B cell (primary cell): ENCODE results near the gene SYNPO. TPM values are rescaled to one million over a fixed set of nuclear protein-coding genes. Genes with fewer than 3 reads are reported as not detected.

Experiments
- ATAC-seq: fragments of 200-7000 bp; cut with Tn5 transposase; one replicate; pipeline ENCODE4 v1.10.0; 2021; ENCODE audit warnings: low read depth, mild to moderate bottlenecking, moderate number of reproducible peaks, moderate library complexity
- CTCF ChIA-PET: fragments of 350-600 bp; sonication (Branson Sonifier 250); formaldehyde crosslinking; loops from one replicate; lab custom pipeline; 2021; ENCODE audit warnings: antibody characterized with exemption, inconsistent platforms; lab: Charles Lee
- POLR2A ChIA-PET: fragments of 350-600 bp; sonication (Branson Sonifier 250); formaldehyde crosslinking; loops from one replicate; lab custom pipeline; 2021; ENCODE audit warnings: antibody characterized with exemption; lab: Charles Lee
- DNase-seq: peaks from one replicate; pipeline ENCODE4 v3.0.0; 2013
- H2AFZ ChIP-seq: 2 replicates; pipeline ENCODE4 v1.6.1; 2012; ENCODE audit warnings: mild to moderate bottlenecking, low read depth, low read length; ENCODE audit not compliant: insufficient read depth, poor library complexity, severe bottlenecking
- H3K27ac ChIP-seq, 2 donors: 1 replicate in 1 of 2; 2 replicates in 1 of 2; pipeline ENCODE4 v1.5.1; 2012 to 2013; ENCODE audit warnings: low read length in 2 of 2, mild to moderate bottlenecking in 2 of 2, moderate library complexity in 1 of 2
- H3K27me3 ChIP-seq, 4 experiments: fragments of 200-600 bp in 1 of 4; sonication (generic) in 1 of 4; replicated peaks in 1 of 4; 1 replicate in 2 of 4; 2 replicates in 2 of 4; pipeline versions ENCODE4 v1.6.1 to v1.7.0; 2013 to 2016; ENCODE audit warnings: low read length in 3 of 4, mild to moderate bottlenecking in 2 of 4, mixed read lengths in 1 of 4, moderate library complexity in 1 of 4; ENCODE audit not compliant: insufficient read depth in 4 of 4, control insufficient read depth in 3 of 4; ENCODE audit errors: control extremely low read depth in 1 of 4
- H3K36me3 ChIP-seq, 2 experiments: replicated peaks in 1 of 2; 1 replicate in 1 of 2; 2 replicates in 1 of 2; pipeline versions ENCODE4 v1.6.1 to v1.7.1; 2013; ENCODE audit warnings: low read length in 1 of 2; ENCODE audit not compliant: insufficient read depth in 2 of 2, control insufficient read depth in 1 of 2; ENCODE audit errors: control extremely low read depth in 1 of 2, extremely low read depth in 1 of 2
- H3K4me1 ChIP-seq, 2 donors: fragments of 200-600 bp in 1 of 2; sonication (generic) in 1 of 2; 1 replicate in 1 of 2; 2 replicates in 1 of 2; pipeline versions ENCODE4 v1.5.1 to v1.6.1; 2013 to 2017; ENCODE audit warnings: low read length in 2 of 2; ENCODE audit not compliant: control insufficient read depth in 2 of 2, insufficient read depth in 2 of 2
- H3K4me2 ChIP-seq: replicated peaks from 2 replicates; pipeline ENCODE3; 2012; ENCODE audit warnings: mild to moderate bottlenecking, low read depth, low read length; ENCODE audit not compliant: poor library complexity, severe bottlenecking
- H3K4me3 ChIP-seq, 5 experiments: fragments of 200-600 bp in 1 of 5; sonication (generic) in 1 of 5; 1 replicate in 3 of 5; 2 replicates in 2 of 5; pipeline versions ENCODE4 v1.5.1 to v1.7.0; 2011 to 2016; ENCODE audit warnings: low read length in 4 of 5, mild to moderate bottlenecking in 4 of 5, low read depth in 2 of 5, control low read depth in 1 of 5, moderate library complexity in 1 of 5; ENCODE audit not compliant: insufficient read depth in 1 of 5; ENCODE audit errors: control extremely low read depth in 1 of 5, extremely low read depth in 1 of 5
- H3K79me2 ChIP-seq: fragments of 200-600 bp; sonication (generic); one replicate; pipeline ENCODE4 v1.6.0; 2016; ENCODE audit warnings: low read length; ENCODE audit not compliant: control insufficient read depth, insufficient read depth
- H3K9ac ChIP-seq: fragments of 200-600 bp; sonication (generic); 2 replicates; pipeline ENCODE4 v1.6.1; 2017; ENCODE audit warnings: mild to moderate bottlenecking, low read length, moderate library complexity
- H3K9me3 ChIP-seq, 3 donors: one replicate each; pipeline versions ENCODE4 v1.6.1 to v1.7.1; 2013; ENCODE audit warnings: low read length in 2 of 3; ENCODE audit not compliant: control insufficient read depth in 2 of 3, insufficient read depth in 1 of 3; ENCODE audit errors: control extremely low read depth in 1 of 3
- H4K20me1 ChIP-seq: 2 replicates; pipeline ENCODE4 v1.6.0; 2012; ENCODE audit warnings: mild to moderate bottlenecking, low read length; ENCODE audit not compliant: insufficient read depth, control insufficient read depth, poor library complexity, severe bottlenecking
- H3K27ac Mint-ChIP-seq: one replicate; pipeline ENCODE4 v1.8.0; 2021; ENCODE audit warnings: mixed read lengths
- H3K27me3 Mint-ChIP-seq: one replicate; pipeline ENCODE4 v1.8.0; 2021; ENCODE audit warnings: mixed read lengths
- H3K4me1 Mint-ChIP-seq: one replicate; pipeline ENCODE4 v1.8.0; 2021; ENCODE audit warnings: mixed read lengths
- H3K4me3 Mint-ChIP-seq: one replicate; pipeline ENCODE4 v1.8.0; 2021; ENCODE audit warnings: mixed read lengths
- H3K9me3 Mint-ChIP-seq: one replicate; pipeline ENCODE4 v1.8.0; 2022; ENCODE audit warnings: mixed read lengths; ENCODE audit not compliant: insufficient read depth
- EZH2 ChIP-seq: IDR thresholded peaks from 2 replicates; pipeline ENCODE4 v1.6.1; 2012; ENCODE audit warnings: borderline replicate concordance, low read depth, mild to moderate bottlenecking, moderate library complexity, low read length; ENCODE audit not compliant: insufficient read depth, poor library complexity, severe bottlenecking
- WGBS: methylation state at CpG from one replicate; pipeline ENCODE4 v1.1.5; 2013; ENCODE audit warnings: missing lambda C conversion rate; ENCODE audit not compliant: insufficient coverage; 5-methylcytosine and 5-hydroxymethylcytosine counted together
- intact Hi-C: fragments of 100-400 bp; cut with micrococcal nuclease; formaldehyde crosslinking; loops from one replicate; pipeline ENCODE4 v1.10.0; 2022
- polyA plus RNA-seq: library from polyadenylated mRNA; depleted of rRNA; stranded (reverse); fragments of >200 nt; gene quantifications from 2 replicates; pipeline ENCODE4 v1.2.3, GENCODE V29; 2012
- total RNA-seq, 2 donors: library from RNA; stranded (reverse); fragments of 120-200 nt in 1 of 2; gene quantifications; 1 replicate in 1 of 2; 2 replicates in 1 of 2; pipeline versions ENCODE4 v1.2.3 to v1.2.4, GENCODE V29; 2013 to 2022
- TF ChIP-seq, protein P1 (sequence below): fragments of 200-600 bp; IDR thresholded peaks from one replicate; pipeline ENCODE4 v1.8.0; 2022; ENCODE audit warnings: antibody characterized with exemption, mild to moderate bottlenecking

The SYNPO gene
- total and polyA plus RNA-seq, 2 donors (not counting 1 experiment from before 2014, with no cell fraction given), result 13.2 to 16.8 TPM

DNA sequence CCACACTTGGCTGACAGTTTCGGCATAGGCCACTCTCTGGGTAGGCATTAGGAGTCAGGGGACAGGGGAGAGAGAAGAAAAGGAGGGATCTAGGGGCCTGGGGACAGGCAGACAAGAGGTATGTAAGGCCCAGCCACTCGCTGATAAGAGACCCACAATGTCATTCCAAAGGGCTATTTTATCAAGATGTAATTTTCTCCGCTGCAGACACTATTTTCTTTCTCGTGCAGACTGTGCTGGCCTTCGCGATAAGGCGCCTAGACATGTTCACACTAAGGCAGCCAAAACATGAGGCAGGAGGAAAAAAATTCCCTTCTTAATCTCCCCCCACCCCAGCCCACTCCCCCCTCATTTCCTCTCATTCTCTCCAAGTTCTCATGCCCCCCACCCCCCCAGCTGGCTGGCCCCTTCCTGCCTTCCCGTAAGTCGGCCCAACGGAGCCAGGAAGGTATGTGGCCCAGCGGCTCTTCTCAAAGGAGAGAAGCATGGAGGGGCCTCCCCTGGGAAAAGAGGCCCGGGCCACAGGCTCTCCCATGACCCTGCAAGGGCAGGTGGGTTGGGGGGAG is 44.9 kb upstream of the SYNPO start:
- 69% methylated on average over 8 of the region's 12 CpGs for WGBS
- H3K4me2 ChIP-seq, result no peak overlapping the region
- no peak overlapping the region for H3K27ac ChIP-seq
- DNase-seq (no peak), ATAC-seq (no peak)
- intact Hi-C loops, result no loop called here
- no peak overlapping the region for H3K4me3 ChIP-seq
- H2AFZ ChIP-seq, result no peak overlapping the region
- no peaks in the 10 kb centered on the region for H3K36me3 ChIP-seq
- ChIA-PET POLR2A (no interaction called here), CTCF (no interaction called here)
- no peaks in the 10 kb centered on the region for H3K4me1 ChIP-seq
- H4K20me1 ChIP-seq, result no peaks in the 10 kb centered on the region
- H3K9me3 Mint-ChIP-seq, result no peaks in the 10 kb centered on the region
- no peak for TF ChIP-seq EZH2
- TF ChIP-seq, protein P1, sequence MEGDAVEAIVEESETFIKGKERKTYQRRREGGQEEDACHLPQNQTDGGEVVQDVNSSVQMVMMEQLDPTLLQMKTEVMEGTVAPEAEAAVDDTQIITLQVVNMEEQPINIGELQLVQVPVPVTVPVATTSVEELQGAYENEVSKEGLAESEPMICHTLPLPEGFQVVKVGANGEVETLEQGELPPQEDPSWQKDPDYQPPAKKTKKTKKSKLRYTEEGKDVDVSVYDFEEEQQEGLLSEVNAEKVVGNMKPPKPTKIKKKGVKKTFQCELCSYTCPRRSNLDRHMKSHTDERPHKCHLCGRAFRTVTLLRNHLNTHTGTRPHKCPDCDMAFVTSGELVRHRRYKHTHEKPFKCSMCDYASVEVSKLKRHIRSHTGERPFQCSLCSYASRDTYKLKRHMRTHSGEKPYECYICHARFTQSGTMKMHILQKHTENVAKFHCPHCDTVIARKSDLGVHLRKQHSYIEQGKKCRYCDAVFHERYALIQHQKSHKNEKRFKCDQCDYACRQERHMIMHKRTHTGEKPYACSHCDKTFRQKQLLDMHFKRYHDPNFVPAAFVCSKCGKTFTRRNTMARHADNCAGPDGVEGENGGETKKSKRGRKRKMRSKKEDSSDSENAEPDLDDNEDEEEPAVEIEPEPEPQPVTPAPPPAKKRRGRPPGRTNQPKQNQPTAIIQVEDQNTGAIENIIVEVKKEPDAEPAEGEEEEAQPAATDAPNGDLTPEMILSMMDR, result no peak
- no peaks in the 10 kb centered on the region for H3K27me3 ChIP-seq
- H3K4me1 Mint-ChIP-seq, result peaks cover 3% of the 10 kb centered on the region
- H3K27me3 Mint-ChIP-seq, result no peaks in the 10 kb centered on the region
- no peaks in the 10 kb centered on the region for H3K79me2 ChIP-seq
- no peak overlapping the region for H3K9ac ChIP-seq
- H3K4me3 Mint-ChIP-seq, result no peak overlapping the region
- no peak overlapping the region for H3K27ac Mint-ChIP-seq
- H3K9me3 ChIP-seq, result no peaks in the 10 kb centered on the region

DNA sequence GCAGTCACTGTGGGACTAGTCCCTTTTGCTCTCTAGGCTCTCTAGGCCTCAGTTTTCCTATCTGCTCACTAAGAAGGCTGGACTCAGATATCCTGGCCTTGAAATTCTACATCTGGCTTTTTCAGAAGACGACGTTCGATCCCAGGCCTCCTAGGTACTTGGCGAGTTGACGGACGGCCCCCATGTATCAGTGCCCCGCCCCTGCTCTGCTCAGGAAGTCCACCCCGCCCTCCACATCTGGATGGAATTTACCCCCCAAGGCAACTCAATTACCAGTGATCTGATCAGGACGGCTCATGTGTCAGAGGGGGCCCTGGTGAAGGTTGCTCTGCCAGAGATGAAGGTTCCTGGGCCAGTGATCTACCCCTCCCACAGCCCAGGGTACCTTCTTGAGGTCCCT is 44.1 kb upstream of the SYNPO start:
- H3K36me3 ChIP-seq, result no peaks in the 10 kb centered on the region
- no peaks in the 10 kb centered on the region for H3K79me2 ChIP-seq
- DNase-seq (no peak), ATAC-seq (no peak)
- H3K4me1 ChIP-seq, result no peaks in the 10 kb centered on the region
- H3K4me3 ChIP-seq, result no peak overlapping the region
- ChIA-PET POLR2A (no interaction called here), CTCF (no interaction called here)
- no peak overlapping the region for H3K27ac ChIP-seq
- Mint-ChIP-seq H3K4me1 (peaks cover 3% of the 10 kb centered on the region), H3K27me3 (no peaks in the 10 kb centered on the region), H3K9me3 (no peaks in the 10 kb centered on the region), H3K27ac (no peak overlapping the region), H3K4me3 (no peak overlapping the region)
- H3K9me3 ChIP-seq, result no peaks in the 10 kb centered on the region
- no peak overlapping the region for H2AFZ ChIP-seq
- no peak overlapping the region for H3K4me2 ChIP-seq
- 97% methylated on average over 9 of the region's 9 CpGs for WGBS
- no peaks in the 10 kb centered on the region for H4K20me1 ChIP-seq
- H3K9ac ChIP-seq, result no peak overlapping the region
- intact Hi-C loops, result no loop called here
- no peaks in the 10 kb centered on the region for H3K27me3 ChIP-seq
- TF ChIP-seq, protein P1, result no peak
- TF ChIP-seq EZH2, result no peak
